Activated gamma-delta T cell (primary cell): ENCODE measurements around the gene TMEM167B.
"Not testable (repeated sequence)": the region's sequence is repeated elsewhere in the genome, so short reads cannot be mapped to it uniquely, and the experiment has no call there.

ENCODE experiments used
- DNase-seq: peaks from one replicate; lab custom pipeline; 2025; lab: John Stamatoyannopoulos, UW

The TMEM167B gene

GRCh38 chr1:109113590-109114341, 23.2 kb downstream of the TMEM167B start, which contains the start of gene ELAPOR1:
Gene ELAPOR1, plus strand, starts transcription at chr1:109114115. Its CDS starts 69 bp downstream, at chr1:109114184.
- DNase-seq: peak; percentile 65

- DNase-seq: no peak
These were observed 23.7 kb downstream of the TMEM167B start for GRCh38 chr1:109114342-109114674.

- no peak for DNase-seq
These were observed 25.1 kb downstream of the TMEM167B start for GRCh38 chr1:109115685-109116084.

- DNase-seq: no peak
These were observed 25.7 kb downstream of the TMEM167B start for GRCh38 chr1:109116286-109116685.

GRCh38 chr1:109118089-109118488, 27.5 kb downstream of the TMEM167B start:
- no peak for DNase-seq

- DNase-seq: no peak
These were observed 29.8 kb downstream of the TMEM167B start for GRCh38 chr1:109120356-109120755.

GRCh38 chr1:109131059-109131458, 40.5 kb downstream of the TMEM167B start:
- DNase-seq: no peak

- DNase-seq: no peak
These were observed 41.2 kb downstream of the TMEM167B start for GRCh38 chr1:109131800-109132199.

GRCh38 chr1:109133002-109133706, 42.6 kb downstream of the TMEM167B start:
- DNase-seq: no peak

GRCh38 chr1:109133815-109134214, 43.3 kb downstream of the TMEM167B start:
- DNase-seq: no peak

- DNase-seq: no peak
These were observed 43.9 kb downstream of the TMEM167B start for GRCh38 chr1:109134423-109134822.

- no peak for DNase-seq
These were observed 45.4 kb downstream of the TMEM167B start for GRCh38 chr1:109135940-109136339.

- no peak for DNase-seq
These were observed 46.2 kb downstream of the TMEM167B start for GRCh38 chr1:109136766-109137165.

- no peak for DNase-seq
These were observed 47.4 kb downstream of the TMEM167B start for GRCh38 chr1:109137958-109138357.

GRCh38 chr1:109138358-109138757, 47.8 kb downstream of the TMEM167B start:
- no peak for DNase-seq

GRCh38 chr1:109140392-109140791, 49.8 kb downstream of the TMEM167B start:
- no peak for DNase-seq

GRCh38 chr1:109142260-109142659, 51.7 kb downstream of the TMEM167B start:
- no peak for DNase-seq

GRCh38 chr1:109142725-109143124, 52.2 kb downstream of the TMEM167B start:
- not testable (repeated sequence) for DNase-seq
